GF-D8 (cell line): Measurements from ENCODE around the gene ARRDC2.
"Not testable (repeated sequence)": the region's sequence is repeated elsewhere in the genome, so short reads cannot be mapped to it uniquely, and the experiment has no call there.

Experiments used
- DNase-seq: peaks from one replicate; lab custom pipeline; 2025; lab: John Stamatoyannopoulos, UW

The ARRDC2 gene

DNA sequence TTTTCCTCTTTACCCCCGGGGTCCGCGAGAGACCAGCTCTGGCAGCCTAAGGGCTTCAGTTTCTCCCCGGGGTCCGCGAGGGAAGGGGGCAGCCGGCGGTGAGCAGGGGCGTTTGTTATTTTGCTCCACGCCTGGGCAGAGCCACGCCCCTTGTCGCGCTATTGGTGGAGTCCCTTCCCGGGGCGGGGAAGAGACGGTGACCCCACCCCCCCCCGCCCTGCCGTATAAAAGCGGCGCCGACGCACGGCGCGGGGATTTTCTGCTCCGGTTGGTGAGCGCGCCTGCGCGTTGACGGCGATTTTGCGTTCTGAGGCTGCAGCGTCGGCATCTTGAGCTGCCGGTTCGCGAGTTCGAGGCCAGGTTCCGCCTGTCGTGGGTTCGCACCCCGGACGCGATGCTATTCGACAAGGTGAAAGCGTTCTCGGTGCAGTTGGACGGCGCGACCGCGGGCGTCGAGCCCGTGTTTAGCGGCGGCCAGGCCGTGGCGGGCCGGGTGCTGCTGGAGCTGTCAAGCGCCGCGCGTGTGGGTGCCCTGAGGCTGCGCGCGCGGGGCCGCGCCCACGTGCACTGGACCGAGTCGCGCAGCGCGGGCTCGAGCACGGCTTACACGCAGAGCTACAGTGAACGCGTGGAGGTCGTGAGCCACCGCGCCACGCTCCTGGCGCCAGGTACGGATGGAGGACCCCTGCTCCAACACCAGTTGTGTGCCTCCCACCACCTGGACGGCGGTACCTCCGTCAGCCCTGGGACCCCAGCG lies at the start of gene ARRDC2:
Gene ARRDC2, plus strand, starts transcription at position 254 of the 757 bp plus-strand sequence. Its CDS starts 141 bp downstream, at position 395.
- no peak for DNase-seq

DNA sequence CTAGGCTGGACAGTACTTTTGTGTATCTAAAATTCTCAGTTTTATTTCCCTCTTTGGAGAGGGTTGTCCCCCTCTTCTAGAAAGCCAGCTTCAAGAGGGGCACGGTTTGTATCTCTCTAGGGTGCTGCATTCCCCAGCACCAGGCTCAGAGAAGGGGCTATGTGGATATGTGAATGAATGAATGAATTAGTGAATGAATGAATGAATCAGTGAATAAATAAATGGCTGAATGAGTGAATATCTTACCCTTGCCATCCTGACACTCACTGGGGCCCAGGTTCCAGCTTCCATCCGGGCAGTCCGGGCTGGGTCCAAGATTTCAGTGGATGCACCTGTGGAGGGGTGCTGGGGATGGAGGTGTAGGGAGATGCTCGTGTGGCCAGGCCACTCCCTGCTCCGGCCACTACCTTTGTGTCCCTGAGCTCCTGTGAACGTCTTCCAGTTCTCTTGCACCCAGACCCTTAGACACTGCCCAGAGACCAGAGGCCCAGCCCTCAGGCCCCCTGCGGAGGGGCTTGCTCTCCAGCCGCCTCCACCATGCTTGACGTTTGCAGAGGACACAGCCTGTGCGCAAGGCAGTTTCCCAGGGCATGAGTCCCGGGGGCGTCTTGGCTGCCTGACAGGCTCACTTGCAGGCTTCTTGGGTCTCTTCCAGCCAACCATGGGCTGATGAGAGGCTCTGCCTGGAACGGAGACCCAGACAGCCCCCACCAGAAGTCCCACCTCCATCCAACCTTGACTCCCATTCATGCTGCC lies 43.9 kb upstream of the ARRDC2 start:
- DNase-seq, result no peak

DNA sequence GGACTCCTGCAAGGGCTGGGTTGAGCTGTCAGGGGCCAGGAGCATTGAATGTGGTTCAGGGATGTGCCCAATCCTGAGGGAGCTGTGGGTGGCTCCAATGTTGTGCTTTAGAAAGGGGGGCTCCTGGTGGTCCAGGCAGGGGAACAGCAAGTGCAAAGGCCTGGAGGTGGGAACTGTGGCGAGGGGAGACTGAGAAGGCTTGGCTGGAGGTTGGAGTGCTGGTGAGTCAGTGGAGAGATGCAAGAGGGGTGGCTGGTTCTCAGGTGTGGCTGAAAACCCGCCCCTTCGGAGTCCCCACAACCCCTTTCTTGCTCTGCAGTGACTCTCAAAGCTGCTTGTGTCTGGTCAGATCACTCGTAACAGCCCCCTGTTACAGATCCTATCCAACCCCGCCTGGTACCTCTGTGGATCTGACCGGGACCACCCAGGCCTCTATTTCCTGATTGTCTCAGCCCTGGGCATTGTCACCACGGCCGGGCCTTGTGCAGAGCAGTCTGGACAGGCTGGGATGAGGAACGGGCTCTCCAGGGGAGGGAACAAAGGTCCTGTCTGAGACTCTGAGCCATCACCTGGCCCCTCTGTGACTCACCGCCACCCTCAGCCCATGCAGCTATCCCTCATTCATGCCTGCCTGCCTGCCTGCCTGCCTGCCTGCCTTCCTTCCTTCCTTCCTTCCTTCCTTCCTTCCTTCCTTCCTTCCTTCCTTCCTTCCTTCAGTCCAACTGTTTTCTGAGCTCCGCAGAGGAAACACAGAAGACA lies 42.4 kb upstream of the ARRDC2 start:
- DNase-seq, result no peak

DNA sequence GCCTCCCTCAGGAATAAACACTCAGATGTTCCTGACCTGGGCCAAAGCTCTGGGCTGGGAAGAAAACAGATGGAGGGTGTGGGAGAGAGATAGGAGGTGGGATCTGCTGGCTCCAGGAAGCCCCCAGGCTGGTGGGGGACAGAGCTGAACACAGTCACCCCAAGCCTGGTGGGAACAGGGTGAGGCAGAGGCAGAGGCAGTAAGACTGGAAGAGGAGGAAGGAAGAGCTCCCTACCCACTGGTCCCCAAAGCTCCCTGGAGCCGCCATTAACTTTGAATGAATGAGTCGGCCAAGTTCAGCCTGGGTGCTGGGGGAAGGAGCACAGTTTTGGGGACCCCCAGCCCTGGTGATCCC lies 41.9 kb upstream of the ARRDC2 start:
- DNase-seq, result no peak

DNA sequence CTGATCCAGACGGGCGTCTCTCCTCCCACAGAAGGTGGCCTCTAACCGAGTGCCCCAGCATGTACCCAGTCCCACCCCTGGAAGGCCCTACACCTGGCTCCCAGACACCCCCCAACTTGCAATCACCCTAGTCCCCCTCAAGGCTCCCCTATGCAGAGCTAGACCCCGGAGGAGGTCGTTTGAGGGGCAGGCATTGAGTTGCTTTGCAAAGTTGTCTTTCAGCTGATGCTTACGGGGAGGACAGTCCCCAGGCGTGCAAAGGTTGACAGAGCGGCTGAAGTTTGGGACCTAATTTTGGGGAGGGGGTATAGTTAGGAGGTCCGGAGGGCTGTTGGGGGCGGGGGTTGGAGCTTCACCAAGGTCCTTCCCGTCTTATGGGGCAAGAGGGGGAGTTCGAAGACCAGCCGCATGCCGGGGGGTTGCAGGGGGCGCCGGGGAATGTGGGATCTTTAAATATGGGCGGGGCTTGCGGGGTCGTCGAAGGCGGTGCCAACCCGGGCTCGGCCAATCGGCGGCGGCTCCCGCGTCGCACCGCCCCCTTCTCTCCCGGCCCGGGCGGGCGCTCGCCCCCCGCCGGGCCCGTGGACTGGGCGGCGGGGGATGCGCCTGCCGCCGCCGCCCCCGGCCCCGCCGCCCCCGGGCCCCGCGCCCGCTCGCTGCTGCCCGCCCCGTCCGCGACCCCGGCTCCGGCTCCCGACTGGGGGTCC lies 41.3 kb upstream of the ARRDC2 start, which contains the start of gene KCNN1:
Gene KCNN1, plus strand, starts transcription at position 558 of the 707 bp plus-strand sequence. CDS start 6,782 bp downstream, outside the sequence.
- no peak for DNase-seq

DNA sequence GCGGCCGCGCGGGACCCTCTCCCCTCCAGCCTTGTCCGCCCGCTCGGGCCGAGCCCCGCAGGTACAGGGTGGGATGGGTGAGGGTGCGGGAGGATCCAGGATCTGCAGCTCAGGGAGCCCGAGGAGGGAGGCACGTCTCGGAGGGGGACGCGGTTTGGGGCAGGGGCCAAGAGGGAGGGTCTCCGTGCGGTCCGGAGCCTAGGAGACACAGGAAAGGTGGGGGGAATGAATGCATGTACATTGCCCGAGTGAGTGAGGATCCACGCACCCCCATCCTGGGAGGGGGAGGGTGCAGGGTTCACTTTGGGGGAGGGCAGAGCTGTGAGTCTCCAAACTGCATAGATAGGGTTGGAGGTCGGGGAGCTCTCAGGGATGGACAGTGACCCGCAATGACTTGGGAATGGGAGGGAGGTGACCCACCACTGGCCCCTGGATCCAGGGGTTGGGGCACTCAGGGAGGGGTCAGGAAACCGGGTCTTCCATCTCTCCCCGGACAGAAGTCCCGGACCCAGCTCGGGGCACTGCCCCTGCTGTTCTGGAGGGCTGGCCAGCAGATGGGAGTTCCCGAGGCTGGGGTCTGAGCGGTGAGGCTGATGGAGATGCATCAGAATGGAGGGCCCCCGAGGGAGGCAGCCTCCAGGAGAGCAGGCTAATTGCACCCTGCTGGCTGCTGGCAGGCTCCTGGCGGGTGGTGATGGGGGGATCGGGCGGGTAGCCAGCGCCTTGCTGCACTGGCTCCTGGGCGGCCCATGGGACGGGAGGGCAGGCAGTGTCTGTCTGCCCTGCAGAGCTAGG lies 40.5 kb upstream of the ARRDC2 start:
- DNase-seq, result no peak

DNA sequence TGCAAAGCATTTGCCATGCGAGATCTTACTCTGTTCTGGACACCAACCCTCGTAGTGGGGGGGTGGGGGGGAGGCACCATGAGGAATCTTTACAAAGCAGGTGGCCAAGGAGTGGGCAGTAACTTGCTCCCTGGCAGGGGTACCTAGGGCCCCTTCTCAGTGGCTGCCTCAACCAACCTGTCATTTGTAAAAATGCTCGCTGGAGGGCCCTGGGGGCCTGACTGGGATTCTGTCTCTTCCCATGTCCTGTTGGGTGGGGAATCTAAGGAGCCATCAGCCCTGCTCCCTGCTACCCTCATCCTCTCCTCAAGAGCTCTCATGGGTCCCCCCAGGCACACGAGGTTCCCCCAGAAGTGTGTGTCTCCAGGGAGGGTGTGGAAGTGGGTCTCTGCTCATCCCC lies 39.6 kb upstream of the ARRDC2 start:
- DNase-seq, result no peak

DNA sequence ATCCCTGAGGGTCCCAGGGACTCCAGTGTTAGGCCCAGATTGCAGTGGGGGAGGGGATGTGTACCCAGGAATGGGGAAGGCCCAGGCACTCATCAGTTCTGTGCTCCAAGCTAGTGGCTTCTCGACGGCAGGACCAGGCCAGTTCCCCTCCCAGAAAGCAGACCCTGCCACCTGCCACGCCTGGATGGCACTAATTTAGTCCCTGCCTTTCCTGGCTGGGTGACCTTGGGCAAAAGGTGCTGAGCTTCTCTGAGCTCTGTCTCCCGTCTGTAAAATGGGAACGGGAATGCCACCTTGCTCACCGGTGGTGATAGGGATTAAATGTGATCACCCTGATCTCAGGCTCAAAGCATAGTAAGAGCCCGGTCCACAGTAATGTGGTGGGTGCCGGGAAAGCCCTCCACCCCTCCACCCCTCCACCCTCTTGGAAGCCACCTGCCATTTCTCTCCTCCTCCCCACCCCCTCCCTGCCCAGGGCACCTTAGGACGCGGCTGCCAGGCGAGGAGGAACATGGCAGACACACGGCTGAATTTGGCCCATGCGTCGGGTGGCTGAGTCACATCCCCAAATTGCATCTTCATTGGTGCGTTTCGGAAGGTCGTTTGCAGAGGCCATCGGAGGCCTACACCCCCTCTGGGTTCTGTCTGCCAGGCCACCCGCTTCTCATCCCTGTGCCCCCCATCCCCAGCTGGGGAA lies 38.7 kb upstream of the ARRDC2 start:
- DNase-seq, result no peak

DNA sequence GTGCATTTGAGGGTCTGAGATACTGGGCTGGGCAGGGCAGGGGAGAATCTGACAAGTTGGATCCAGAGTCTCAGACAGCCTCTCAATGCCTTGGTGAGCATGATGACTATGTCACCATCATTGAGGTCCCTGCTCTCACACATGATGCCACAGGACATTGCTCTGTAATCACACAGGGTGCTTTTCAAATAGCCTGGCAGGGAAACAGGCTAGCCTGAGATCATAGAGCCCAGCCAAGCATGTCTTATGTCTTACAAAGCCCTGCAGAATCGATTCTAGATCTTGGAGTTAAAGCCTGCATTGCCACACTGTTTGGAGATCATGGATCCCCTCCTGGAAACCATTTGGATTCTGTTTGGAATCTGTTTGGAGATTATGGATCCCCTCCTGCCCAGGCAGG lies 35.7 kb upstream of the ARRDC2 start:
- no peak for DNase-seq

DNA sequence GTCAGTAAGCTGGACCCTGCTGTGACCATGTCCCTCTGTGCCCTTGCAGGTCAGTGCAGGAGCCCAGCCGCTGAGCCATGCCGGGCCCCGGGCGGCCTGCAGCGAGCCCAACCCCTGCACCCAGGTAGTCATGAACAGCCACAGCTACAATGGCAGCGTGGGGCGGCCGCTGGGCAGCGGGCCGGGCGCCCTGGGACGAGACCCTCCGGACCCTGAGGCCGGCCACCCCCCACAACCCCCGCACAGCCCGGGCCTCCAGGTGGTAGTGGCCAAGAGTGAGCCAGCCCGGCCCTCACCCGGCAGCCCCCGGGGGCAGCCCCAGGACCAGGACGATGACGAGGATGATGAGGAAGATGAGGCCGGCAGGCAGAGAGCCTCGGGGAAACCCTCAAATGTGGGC lies 34.2 kb upstream of the ARRDC2 start:
- DNase-seq, result no peak

DNA sequence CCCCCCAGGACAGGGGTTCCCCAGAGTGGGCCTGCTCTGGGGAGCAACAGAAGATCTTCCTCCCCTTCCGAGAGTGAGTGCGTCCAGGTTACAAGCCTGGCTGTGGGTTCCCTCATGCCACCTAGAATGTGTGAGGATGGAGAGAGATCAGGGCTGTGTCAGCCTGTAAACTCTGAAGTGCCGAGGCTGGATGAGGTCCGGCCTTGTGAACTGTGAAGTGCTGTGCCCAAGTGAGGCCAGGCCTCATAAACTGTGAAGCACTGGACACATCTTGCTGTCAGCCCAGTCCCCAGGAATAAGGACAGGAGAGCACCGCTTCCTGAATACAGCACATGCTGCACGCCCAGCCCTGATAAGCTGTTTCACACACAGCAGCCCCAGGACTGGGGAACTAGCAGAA lies 33.4 kb upstream of the ARRDC2 start:
- no peak for DNase-seq

DNA sequence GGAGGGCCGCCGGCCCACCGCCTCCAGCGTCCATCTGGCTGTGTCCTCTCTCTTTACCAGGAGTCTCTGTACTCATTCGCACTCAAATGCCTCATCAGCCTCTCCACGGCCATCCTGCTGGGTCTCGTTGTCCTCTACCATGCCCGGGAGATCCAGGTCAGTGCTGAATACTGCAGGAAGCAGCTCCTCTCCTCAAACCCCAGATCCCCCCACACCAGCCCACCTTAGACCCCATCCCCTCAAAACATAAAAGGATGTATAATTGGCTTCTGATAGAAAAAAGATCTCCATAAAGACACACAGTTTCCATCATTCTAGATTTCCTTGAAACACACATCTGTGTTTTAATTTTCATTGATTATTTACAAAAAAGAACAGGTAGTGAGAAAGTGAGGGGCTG lies 32.9 kb upstream of the ARRDC2 start:
- DNase-seq, result no peak

DNA sequence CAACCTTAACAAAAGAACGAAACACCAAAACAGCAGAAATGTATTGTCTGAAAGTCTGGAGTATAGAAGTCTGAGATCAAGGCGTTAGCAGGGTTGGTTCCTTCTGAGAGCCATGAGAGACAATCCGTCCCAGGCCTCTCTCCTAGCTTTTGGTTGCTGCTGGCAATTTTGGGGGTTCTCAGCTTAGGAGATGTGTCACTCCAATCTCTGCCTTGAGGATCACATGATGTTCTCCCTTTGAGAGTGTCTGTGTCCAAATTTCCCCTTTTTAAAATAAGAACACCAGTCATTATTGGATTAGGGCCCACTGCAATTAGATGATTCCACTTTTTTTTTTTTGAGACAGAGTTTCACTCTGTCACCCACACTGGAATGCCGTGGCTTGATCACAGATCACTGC lies 30.9 kb upstream of the ARRDC2 start:
- no peak for DNase-seq

DNA sequence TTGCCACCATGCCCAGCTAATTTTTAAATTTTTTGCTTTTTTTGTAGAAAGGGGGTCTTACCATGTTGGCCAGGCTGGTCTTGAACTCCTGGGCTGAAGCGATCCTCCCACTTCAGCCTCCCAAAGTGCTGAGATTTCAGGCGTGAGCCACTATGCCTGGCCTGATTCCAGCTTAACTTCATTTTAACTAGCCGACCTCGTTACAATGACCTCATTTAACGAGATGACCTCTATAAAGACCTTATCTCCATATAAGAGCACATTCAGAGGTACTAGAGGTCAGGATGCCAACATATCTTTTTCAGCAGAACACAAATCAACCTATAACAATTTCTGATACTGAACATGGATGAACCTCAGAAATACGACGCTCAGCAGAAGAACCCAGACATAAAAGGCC lies 30.5 kb upstream of the ARRDC2 start:
- DNase-seq, result no peak

DNA sequence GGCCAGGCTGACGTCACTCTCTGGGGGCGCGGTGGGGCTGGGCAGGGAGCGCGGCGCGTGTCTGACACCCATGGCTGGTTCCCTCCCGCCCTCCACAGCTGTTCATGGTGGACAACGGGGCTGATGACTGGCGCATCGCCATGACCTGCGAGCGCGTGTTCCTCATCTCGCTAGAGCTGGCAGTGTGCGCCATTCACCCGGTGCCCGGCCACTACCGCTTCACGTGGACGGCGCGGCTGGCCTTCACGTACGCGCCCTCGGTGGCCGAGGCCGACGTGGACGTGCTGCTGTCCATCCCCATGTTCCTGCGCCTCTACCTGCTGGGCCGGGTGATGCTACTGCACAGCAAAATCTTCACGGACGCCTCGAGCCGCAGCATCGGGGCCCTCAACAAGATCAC lies 26.4 kb upstream of the ARRDC2 start:
- DNase-seq, result no peak

DNA sequence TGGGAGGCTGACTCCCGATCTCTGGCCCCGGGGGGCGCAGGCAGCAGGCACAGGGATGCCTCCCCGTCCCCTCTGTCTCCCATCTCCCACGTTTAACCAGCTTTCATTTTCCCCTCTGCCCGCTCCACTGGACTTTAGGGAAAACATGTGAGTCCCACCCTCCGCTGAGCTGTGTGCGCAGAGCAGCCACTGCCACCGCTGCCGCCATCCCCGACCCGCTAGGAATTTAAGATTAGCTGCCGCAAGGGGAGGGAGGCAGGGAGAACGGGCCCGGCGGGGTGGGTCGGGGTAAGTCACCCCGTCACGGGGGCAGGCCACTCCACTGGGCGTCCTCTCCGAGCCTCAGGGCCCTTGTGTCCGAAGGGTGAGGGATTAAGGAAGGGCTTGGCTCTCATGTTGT lies 25.5 kb upstream of the ARRDC2 start:
- DNase-seq, result no peak

DNA sequence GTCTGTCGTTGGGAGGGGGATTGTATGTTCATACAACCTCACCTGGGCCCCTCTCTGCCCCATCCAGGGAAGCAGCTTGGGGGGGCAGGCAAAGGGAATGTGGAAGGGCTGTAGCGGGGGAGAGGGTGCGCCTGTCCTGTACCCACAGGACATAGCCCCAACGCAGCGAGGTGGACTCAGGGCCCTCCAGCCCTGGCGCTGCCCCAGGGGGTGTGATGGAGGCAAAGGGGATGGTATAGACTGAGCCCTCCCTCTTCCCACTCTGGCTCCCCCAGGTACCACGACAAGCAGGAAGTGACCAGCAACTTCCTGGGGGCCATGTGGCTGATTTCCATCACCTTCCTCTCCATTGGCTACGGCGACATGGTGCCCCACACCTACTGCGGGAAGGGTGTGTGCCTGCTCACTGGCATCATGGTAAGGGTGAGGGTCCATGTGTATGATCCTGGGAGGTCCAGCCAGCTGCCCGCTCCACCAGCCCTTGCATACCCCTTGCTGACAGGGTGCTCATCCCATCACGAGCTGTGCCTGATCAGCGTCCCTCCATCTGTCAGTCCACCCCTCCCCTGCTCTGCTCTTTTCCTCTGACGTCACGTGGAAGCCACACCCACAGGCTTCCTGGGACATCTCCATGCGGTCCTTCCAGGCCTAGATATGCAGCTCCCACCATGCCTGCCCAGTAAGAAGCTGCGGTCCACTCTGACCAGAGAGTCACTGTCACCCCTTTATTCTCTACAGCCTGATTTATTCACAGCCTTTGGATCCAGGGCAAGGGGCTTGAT lies 22.7 kb upstream of the ARRDC2 start:
- no peak for DNase-seq

DNA sequence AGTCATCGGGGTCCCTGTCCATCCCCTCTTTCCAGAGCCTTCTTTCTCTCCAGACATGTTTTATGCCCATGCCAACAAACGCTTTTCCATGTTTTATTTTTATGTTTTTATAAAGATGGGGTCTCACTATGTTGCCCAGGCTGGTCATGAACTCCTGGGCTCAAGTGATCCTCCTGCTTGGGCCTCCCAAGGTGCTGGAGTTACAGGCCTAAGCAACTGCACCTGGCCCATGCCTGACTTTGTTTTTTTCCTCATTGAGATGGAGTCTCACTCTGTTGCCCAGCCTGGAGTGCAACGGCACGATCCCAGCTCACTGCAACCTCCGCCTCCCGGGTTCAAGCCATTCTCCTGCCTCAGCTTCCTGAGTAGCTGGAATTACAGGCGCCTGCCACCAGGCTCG lies 21.4 kb upstream of the ARRDC2 start:
- DNase-seq, result not testable (repeated sequence)

DNA sequence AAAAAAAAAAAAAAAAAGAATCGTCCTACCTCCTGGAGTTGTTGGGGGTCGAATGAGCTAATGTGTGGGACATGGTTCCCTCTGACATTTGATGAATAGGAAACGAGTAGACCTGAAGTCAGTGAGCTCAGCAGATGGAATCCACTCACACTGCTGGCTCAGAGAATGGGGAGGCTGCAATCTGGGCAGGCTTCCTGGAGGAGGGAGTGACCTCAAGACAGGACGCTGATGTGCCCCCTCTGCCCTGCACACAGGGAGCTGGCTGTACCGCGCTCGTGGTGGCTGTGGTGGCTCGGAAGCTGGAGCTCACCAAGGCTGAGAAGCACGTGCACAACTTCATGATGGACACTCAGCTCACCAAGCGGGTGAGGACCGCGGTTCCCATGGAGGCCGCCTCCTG lies 19.8 kb upstream of the ARRDC2 start:
- no peak for DNase-seq
